Measurements from ENCODE around the gene CHTF18.

CHTF18 gene

DNA sequence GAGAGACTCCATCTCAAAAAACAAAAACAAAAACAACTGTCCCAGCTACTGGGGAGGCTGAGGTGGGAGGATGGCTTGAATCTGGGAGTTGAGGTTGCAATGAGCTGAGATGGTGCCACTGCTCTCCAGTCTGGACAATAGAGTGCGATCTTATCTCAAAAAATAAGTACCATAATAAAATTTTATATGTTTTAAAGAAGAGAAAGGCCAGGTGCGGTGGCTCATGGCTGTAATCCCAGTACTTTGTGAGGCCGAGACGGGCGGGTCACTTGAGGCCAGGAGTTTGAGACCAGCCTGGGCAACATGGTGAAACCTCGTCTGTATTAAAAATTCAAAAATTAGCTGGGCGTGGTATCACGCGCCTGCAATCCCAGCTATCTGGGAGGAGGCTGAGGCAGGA, 11.6 kb upstream of the CHTF18 start:
- no peak for DNase-seq

DNA sequence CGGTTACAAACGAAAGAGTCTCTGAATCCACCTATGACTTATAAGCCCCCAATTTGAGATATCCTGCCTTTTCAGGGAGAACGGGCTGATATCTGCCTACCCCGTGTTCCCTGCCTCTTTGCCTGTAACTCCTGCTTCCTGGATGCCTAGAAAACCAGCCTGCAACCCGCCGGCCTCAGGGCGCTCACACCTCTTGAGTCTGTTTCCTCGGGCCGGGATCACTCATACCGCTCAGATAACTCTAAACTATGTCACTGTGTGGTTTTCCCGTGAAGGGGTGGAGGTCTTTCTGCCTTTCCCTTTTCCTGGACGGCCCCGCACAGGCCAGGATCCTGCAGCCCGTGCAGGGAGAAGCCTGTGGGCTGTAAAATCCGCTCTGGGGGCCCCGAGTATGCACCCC, 10.6 kb upstream of the CHTF18 start:
- DNase-seq: no peak

DNA sequence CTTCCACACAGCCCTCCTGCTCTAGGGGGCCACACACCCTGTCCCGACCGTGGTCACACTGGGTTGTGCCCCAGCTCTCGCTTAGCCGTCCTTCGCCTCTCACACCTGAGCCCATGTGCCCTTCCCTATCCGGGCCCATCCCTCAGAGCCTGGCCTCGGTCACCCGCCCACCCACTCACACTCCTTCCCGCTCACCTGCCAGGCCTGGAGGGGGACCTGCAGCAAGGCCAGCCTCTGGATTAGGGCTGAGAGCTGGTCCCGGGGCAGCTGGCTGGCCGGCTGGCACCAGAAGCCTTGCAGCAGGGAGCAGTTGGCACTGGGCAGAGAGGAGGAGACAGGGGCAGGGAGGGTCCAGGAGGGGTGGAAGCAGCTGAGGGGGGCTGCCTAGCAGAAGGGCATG, 10.0 kb upstream of the CHTF18 start:
- no peak for DNase-seq

DNA sequence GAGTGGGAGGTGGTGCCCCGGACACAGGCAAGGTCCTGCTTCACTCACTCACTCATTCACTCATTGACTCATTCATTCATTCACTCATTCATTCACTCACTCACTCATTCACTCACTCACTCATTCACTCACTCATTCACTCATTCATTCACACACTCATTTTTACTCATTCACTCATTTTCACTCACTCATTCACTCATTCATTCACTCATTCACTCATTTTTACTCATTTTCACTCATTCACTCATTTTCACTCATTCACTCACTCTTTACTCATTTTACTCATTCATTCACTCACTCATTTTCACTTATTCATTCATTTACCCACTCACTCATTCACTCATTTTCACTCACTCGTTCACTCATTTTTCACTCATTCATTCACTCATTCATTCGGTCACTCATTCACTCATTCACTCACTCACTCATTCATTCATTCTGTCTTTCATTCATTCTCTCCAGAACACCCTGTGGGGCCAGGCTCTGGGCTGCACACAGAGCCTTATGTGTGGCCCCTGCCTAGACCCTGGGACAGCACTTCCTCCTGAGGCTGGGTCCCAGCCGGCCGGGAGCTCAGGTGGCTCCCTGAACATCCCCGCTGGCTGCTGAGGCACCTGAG, 9.4 kb upstream of the CHTF18 start:
- no peak for DNase-seq

DNA sequence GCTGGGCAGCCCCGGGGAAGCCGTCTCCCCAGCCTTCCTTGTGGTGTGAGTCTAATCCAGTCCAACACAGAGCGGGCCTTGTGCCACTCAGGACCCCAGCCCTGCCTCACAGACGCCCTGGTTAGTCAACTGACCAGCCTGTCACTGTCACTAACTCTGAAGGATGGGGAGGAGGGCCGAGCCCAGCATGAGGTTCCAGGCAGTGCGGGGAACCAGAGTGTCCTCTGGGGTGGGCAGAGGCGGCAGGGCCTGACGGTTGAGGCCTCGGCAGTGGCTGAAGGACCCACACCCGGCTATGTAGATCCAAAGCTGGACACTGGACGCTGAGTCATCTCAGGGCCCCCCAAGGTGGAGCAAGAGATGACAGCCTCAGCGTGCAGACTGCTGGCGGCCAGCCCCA, 8.9 kb upstream of the CHTF18 start:
- DNase-seq: no peak

DNA sequence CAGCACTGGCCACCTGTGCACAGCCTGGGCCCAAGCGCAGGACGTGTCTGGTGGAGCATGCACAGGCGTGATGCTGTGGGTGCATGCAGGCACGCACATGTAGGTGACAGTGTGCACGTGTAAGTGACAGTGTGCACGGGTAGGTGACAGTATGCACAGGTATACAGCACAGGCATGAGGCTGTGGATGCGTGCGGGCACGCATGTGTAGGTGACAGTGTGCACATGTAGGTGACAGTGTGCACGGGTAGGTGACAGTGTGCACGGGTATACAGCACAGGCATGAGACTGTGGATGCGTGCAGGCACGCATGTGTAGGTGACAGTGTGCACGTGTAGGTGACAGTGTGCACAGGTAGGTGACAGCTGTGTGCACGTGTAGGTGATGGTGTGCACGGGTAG, 8.1 kb upstream of the CHTF18 start:
- no peak for DNase-seq

DNA sequence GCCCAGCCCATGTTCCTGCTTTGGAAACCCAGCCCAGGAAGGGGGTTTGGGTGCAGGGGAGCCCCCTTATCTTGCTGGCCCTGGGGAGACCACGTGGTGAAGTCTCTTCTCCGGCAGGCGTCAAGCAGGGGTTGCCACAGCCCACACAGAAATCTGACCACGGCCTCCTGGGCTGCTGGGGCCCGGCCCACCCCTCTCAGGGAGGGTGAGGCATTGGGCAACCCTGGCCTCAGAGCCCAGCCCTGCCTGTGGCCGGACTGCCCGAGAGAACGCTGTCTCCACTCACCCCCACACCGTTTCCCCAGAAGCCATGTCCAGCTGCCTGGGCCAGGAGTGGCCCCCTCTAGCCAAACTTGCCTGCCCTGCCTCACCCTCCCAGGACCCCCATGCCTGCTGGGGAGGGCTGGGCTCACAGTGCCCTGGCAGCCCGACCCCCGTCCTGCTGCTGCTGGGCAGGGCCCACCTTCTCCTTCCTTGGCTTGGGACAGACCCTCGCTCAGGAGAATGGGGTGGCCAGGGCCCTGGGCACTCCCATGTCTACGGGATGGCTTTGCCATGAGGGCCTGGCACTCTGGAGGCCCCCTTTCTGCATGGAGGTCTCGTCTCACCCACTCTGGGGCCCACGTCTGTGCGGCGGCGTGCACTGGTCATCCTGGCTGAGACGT, 6.9 kb upstream of the CHTF18 start:
- no peak for DNase-seq

DNA sequence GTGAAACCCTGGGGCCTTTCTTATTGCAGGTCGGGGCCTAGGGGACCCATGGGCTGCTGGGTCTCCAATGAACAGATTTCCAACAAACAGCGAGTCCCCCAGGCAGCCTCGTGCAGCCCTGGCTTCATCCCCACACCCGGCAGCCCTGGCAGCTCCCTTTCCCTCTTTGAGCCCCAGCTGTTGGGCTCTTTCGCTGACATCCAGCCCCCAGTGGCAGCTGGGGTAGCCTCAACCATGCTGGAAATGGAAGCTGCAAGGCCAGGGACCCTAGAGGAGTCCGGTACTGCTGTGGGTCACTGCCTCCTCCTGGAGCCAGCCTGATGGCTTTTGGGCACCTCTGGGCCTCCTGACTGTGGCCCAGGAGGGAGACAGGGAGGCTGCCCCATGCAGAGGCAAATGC, 6.2 kb upstream of the CHTF18 start:
- no peak for DNase-seq

DNA sequence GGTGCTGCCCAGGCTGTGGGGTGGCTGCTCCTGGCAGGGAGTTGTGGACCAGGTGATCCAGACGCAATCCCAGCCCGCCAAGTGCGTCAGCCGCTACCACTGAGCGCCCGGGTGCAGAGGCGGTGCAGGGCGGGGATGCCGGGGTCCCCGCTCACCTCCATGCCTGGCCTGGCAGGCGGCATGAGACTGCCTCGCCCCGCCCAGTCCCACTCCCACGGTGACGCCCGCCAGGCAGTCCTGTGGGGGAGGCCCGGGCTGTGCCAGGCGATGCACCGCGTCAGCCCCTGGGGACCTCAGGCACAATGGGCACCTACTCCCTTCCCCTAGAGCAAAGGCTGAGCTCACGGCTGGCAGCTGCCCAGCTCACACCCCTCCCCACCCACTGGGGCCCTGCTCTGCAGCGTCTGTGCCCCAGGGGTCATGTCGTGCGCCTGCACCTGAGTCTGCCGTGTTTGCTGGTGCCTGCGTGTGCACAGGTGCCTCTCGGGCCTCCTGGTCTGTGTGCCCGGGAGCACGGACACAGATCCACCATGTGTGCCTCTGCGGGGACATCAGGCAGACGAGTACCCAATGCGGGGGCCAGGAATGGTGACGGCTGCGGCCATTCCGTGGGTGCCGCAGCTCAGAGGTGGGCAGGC, 5.5 kb upstream of the CHTF18 start:
- no peak for DNase-seq

DNA sequence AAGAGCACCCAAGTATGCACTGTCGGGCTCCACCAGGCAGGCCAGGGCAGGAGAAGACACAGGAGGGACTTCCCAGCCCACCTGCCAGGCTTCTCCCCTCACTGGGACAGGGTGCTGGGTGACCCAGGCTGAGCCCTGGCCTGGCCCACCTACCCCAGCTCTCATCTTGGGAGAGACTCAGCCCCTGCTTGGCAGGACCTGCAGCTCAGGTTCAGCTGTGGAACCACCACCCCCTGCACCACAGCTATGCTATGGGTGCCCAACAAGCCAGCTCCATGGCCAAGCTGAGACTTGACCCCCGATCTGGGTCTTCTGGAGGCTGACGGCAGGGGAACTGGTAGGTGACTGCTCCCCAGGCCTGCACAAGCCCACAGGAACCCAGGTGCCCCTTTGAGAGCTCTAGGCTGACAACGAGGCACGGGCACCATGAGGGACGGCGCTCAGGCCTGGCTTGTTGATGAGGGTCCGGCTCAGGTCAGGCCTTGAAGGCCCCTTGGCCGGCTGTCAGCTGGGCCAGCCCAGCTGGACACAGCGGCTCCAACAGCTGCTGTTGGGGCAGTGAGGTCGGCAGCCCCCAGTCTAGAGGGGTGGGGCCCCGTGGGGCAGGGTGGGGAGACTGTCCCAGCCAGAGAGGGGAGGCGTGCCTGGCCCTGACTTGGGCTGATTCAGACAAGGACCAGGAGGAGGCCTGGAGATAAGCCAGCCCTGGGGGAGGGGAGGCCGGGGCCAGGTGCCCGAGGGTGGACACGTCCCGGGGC, 4.8 kb upstream of the CHTF18 start:
- DNase-seq: no peak

DNA sequence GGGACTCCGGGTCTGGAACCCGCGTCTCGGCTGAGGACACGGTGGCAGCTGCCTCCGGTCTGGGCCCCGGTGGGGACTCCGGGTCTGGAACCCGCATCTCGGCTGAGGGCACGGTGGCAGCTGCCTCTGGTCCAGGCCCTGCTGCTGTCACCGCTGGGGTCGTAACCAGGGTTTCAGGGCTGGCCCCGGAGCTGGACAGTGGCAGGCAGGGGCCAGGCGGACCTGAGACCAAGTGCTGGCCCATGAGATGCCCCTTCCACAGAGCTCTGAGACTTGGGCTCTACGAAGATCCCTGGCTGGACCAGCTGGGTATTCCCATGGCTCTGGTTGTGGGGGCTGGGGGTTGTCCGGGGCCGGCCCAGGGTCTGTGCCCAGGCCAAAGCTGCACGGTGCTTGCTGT, 4.0 kb upstream of the CHTF18 start:
- no peak for DNase-seq

DNA sequence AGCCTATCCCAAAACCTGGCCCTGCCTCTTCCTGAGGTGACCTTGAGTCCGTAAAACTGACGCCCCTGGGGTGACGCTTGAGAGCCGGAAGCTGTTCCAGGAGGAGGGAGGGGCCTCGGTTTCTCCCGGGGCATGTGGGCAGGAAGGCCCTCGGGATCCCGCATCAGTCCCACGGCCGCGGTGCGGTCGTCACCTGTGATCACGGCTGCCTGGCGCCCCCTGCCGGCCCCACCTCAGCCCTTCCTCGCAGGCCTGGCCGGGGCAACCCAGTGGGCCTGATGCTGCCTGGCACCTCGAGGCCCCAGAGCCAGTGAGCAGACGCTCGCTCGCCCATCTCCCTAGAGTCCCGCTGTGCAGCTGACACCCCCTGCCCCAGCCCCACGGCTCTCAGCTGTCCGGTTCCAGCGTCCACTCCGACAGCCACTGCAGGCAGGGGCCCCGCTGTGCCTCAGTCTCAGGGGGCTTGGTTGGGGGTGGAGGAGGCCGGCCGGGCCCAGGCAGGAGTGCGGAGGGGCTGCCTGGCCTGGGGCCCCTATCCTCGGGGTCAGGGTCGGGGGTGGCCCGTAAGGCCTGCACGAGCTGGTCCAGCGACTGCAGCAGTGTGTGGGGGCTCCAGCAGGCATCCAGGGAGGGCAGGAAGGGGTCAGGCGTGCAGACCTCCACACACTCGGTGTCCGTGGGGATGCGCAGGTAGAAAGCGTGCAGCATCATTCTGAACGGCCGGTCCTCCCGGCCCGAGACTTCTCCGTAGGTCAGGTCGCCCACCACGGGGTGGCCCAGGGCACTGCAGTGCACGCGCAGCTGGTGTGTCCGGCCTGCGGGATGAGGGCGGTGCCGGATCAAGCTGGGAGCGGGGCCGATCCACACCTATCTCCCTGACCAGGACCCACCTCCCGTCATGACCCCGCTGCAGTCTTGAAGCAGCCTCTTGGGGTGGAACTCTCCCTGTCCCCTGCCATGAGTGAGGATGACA, 2.6 kb upstream of the CHTF18 start:
- peak; percentile 72 to 78 for DNase-seq

DNA sequence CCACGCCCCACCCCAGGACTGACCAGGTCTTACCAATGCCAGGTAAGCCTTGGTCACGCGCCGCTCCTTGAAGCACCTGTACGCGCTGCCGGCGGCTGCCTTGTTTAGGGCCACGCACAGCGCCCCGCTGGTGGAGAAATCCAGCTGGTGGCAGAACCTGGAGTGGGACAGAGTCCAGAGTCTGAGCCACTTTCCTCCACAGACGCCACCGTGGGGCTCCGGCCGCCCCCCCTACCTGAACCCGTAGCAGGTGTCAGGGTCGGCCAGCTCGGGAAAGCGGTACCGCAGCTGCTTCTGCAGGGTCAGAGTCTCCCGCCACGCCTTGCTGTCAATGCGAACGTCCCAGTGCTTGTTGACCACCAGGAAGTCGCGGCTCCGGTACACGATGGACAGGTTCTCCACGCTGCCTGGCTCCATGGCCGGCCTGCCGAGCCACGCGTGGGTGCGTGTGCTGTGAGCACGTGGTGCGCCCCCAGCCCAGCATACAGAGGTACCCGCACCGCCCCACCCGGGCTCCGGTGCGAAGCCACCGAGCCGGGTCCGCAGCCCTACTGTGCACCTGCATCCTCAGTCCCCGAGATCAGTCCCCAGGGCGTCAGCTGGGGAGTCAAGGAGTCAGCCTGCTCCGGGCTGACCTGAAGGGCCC, 976 bp upstream of the CHTF18 start:
- DNase-seq: no peak

DNA sequence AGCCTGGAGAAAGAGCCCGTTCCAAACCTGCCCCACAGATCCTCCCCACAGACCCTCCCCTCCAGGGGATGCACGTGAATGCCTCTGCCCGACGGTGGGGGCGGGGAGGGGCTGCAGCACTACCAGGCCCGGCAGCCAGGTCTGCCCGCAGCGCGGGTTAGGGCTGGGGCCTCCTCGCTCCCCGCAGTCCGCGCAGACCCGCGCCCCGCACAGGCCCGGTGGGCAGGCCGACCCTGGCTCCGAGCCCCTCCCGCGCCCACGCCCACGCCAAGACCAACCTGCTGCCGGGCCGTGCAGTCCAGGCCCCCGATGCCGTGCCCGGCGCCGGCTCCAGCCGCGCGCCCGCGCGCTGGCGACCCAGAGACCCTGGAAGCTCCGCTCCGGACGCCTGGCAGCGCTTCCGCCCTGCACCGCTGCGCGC, 432 bp upstream of the CHTF18 start, which contains the start of gene RPUSD1:
Gene RPUSD1, minus strand, starts transcription at position 404 of the 421 bp plus-strand sequence. CDS start 644 bp downstream, outside the sequence.
- no peak for DNase-seq

DNA sequence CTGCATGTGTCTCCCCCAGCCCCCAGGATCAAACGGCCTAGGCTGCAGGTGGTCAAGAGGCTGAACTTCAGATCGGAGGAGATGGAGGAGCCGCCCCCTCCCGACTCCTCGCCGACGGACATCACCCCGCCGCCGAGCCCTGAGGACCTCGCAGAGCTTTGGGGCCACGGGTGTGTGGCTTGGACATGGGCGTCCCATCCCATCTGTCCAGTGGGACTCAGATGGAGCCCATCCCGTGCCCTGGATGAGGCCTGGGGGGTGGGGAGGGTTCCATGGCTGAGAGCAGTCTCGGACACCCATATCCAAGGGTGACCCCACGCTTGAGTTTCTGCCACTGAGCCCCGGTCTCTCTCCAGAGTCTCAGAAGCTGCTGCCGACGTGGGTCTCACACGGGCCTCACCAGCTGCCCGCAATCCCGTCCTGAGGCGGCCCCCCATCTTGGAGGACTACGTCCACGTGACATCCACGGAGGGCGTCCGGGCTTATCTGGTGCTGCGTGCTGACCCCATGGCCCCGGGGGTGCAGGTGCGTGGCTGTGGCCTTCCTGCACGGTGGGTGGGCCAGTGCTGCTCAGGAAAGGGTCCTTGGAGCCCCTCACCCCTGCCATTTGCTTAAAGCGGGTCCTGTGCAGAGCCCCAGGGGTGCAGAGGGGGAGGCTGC, 901 bp downstream of the CHTF18 start:
- DNase-seq: no peak

DNA sequence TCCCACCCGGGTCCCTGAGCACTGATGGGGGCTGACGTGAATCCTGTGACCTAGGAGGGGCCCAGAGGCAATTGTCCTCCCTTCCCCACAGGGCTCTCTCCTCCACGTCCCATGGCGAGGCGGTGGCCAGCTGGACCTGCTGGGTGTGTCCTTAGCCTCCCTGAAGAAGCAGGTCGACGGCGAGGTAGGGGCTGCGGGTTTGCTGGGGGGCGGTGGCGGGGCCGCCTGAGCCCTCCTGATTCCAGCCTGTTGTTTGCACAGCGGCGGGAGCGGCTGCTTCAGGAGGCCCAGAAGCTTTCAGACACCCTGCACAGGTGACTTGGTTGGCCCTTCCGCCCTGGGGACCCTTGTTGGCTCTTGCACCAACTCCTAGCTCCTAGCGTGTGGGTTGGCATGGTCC, 1.7 kb downstream of the CHTF18 start:
- DNase-seq: no peak

DNA sequence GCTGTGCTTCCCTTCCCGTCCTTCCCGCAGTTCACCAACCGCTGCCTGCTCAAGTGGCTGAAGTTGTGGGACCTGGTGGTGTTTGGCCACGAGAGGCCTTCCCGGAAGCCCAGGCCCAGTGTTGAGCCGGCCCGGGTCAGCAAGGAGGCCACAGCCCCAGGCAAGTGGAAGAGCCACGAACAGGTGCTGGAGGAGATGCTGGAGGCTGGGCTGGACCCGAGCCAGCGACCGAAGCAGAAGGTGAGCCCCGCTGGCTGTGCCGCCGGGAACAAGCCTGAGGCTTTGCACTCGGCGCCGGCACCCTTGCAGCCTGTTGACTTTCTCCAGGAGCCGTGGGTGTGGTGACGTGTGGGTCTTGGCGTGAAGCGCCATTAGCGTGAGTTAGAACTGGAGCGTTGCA, 2.7 kb downstream of the CHTF18 start:
- no peak for DNase-seq

DNA sequence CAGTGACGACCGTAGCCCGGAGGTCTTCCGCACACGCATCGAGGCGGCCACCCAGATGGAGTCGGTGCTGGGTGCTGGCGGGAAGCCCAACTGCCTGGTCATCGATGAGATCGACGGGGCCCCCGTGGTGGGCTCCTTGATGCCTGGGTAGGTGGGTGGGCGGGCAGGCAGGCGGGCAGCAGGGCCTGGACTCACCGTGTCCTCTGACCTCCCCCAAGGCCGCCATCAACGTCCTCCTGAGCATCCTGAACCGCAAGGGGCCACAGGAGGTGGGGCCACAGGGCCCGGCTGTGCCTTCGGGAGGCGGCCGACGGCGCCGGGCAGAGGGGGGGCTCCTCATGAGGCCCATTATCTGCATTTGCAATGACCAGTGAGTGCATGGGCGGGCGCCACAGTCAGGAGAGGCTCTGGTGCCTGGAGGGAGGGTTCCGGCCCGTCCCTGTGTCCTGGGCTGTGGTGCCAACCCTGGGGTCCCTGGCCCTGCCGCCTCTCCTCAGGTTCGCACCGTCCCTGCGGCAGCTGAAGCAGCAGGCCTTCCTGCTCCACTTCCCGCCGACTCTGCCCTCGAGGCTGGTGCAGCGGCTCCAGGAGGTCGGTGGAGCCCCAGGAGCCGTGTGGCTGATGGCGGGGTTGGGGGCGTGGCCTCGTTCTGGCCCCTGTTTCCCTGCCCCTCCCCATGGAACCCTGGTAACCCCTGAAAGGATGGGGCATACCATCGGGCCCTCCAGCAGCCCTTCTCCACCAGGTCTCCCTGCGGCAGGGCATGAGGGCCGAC, 4.0 kb downstream of the CHTF18 start:
- DNase-seq: no peak

DNA sequence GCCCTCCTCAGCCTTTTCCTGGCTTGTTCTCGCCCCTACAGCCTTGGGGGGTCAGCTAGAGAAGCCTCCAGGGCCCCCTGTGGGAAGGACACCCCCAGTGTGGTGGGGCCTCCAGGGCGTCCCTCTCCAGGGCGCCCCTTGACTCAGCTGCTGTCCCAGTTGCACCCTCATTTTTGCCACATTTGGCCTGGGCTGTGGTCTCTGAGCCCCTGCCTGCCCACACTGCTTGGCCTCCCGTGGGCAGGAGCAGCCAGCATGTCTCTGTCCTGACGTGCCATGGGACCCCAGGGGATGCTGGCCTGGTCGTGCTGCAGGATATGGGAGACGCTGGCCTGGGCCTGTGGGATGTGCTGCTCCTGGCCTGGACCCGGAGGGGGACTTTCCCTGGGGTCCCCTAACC, 5.0 kb downstream of the CHTF18 start:
- no peak for DNase-seq

DNA sequence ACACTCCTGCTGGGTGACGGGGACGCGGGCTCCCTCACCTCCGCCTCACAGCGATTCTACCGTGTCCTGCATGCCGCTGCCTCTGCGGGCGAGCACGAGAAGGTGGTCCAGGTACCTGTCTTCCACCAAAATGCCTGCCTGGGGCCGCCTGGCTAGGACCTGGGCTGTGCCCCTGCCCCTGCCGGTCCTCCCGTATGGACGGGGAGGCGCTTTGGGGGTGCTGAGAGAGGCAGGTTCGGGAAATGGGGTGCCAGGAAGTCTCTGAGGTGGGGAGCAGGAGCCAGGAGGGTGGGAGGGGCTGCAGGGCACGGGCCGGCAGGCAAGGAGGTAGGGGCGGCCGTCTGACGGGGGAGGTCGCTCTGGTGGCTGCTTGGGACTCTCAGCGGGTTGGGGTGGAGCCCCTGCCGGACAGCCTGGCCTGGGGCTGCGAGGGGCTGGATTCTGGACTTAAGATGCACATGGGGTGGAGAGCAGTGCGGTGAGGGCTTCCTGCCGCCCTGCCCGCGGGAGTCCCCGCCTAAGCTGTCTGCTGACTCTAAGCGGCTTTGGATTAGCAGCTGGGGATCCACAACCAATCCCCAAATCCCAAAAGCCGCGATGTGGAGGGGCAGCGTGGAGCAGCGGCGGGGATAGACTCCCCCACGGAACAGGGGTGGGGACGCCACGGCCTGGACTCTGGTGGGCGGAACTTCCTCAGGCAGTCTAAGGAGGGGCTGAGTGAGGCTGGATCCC, 5.8 kb downstream of the CHTF18 start:
- no peak for DNase-seq
